ENCODE data around the gene UROC1.

Gene UROC1

DNA sequence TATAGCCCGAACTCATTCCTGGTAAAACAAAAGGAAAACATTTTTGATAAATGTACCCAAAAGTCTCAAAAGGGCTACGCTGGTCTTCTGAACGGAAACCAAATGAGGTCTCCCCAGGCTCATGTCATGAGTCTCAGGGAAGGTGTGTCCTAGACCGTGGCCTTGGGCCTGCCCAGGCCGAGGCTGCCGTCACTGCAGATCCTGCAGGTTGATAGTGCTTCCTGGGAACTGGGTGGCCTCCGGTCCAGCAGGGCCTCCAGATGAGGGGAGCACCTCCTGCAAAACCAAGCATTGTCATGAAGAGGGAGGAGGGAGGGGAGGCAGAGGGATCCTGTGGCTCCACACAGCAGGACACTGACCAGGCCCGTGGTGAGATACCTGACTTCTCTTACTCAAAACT lies 79.4 kb downstream of the UROC1 start:
- no peaks in the 10 kb centered on the region for H3K27me3 ChIP-seq (ENCODE audit: insufficient read depth, poor library complexity, severe bottlenecking)
- TF ChIP-seq GABPA (IDR thresholded peaks at IDR 0.05; ENCODE audit: low read depth) = no peak
- no peak for TF ChIP-seq POLR2AphosphoS5 (IDR thresholded peaks at IDR 0.05; ENCODE audit: low read depth)
- TF ChIP-seq, protein P1, sequence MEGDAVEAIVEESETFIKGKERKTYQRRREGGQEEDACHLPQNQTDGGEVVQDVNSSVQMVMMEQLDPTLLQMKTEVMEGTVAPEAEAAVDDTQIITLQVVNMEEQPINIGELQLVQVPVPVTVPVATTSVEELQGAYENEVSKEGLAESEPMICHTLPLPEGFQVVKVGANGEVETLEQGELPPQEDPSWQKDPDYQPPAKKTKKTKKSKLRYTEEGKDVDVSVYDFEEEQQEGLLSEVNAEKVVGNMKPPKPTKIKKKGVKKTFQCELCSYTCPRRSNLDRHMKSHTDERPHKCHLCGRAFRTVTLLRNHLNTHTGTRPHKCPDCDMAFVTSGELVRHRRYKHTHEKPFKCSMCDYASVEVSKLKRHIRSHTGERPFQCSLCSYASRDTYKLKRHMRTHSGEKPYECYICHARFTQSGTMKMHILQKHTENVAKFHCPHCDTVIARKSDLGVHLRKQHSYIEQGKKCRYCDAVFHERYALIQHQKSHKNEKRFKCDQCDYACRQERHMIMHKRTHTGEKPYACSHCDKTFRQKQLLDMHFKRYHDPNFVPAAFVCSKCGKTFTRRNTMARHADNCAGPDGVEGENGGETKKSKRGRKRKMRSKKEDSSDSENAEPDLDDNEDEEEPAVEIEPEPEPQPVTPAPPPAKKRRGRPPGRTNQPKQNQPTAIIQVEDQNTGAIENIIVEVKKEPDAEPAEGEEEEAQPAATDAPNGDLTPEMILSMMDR (IDR thresholded peaks at IDR 0.05; ENCODE audit: insufficient read depth, low read length) = no peak
- TF ChIP-seq, protein P2, sequence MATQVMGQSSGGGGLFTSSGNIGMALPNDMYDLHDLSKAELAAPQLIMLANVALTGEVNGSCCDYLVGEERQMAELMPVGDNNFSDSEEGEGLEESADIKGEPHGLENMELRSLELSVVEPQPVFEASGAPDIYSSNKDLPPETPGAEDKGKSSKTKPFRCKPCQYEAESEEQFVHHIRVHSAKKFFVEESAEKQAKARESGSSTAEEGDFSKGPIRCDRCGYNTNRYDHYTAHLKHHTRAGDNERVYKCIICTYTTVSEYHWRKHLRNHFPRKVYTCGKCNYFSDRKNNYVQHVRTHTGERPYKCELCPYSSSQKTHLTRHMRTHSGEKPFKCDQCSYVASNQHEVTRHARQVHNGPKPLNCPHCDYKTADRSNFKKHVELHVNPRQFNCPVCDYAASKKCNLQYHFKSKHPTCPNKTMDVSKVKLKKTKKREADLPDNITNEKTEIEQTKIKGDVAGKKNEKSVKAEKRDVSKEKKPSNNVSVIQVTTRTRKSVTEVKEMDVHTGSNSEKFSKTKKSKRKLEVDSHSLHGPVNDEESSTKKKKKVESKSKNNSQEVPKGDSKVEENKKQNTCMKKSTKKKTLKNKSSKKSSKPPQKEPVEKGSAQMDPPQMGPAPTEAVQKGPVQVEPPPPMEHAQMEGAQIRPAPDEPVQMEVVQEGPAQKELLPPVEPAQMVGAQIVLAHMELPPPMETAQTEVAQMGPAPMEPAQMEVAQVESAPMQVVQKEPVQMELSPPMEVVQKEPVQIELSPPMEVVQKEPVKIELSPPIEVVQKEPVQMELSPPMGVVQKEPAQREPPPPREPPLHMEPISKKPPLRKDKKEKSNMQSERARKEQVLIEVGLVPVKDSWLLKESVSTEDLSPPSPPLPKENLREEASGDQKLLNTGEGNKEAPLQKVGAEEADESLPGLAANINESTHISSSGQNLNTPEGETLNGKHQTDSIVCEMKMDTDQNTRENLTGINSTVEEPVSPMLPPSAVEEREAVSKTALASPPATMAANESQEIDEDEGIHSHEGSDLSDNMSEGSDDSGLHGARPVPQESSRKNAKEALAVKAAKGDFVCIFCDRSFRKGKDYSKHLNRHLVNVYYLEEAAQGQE (IDR thresholded peaks at IDR 0.05; ENCODE audit: insufficient replicate concordance, low read depth) = no peak
- DNase-seq (ENCODE audit: low read depth in 1 of 2, low spot score in 1 of 2) = no peak
- H3K4me3 ChIP-seq (replicated peaks; ENCODE audit: insufficient read depth, low read length) = no peak overlapping the region
- no peak overlapping the region for H3K27ac ChIP-seq (replicated peaks)

DNA sequence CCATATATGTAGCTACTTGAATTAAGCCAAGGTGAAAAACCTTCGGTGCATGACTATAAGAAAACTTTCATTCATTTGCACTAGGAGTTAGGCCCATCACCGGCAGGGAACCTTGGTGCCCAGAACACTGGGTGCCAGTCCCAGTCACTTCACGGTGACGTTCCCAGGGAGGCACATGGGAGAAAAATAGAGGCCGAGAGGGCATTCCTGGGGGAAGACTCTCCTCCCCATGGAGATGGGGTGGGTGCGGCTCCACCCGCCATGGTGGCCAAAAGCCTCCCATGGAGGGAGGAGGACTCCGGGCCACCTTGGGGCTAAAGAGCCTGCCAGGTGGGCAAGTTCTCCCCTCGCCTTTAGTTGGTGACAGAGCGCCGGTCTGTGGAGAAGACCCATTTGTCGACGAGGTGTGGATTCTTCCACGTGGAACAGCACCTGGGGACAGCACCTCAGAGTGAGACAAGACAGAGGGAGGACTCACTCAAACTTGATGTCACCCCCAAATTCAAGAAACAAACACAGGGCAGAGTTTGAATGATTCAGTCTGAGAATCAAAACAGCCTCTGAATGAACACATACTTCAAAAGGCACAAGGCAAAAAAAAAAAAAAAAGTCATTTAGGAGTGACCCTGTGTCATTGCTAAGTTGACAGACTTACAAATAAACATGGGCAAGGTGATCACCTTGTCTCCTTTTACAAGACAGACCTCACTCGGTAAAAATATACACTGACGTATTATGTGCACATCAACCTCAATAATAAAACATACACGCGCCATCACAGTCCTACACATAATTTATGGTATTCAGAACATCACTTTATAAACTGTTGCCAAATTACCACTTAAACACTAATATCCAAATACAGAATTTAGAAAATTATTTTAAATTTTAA lies 80.5 kb downstream of the UROC1 start:
- H3K27ac ChIP-seq (replicated peaks) = no peak overlapping the region
- H3K27me3 ChIP-seq (ENCODE audit: insufficient read depth, poor library complexity, severe bottlenecking) = no peaks in the 10 kb centered on the region
- H3K4me3 ChIP-seq (replicated peaks; ENCODE audit: insufficient read depth, low read length) = no peak overlapping the region
- DNase-seq (ENCODE audit: low read depth in 1 of 2, low spot score in 1 of 2) = no peak
- TF ChIP-seq GABPA (IDR thresholded peaks at IDR 0.05; ENCODE audit: low read depth) = no peak
- no peak for TF ChIP-seq POLR2AphosphoS5 (IDR thresholded peaks at IDR 0.05; ENCODE audit: low read depth)

DNA sequence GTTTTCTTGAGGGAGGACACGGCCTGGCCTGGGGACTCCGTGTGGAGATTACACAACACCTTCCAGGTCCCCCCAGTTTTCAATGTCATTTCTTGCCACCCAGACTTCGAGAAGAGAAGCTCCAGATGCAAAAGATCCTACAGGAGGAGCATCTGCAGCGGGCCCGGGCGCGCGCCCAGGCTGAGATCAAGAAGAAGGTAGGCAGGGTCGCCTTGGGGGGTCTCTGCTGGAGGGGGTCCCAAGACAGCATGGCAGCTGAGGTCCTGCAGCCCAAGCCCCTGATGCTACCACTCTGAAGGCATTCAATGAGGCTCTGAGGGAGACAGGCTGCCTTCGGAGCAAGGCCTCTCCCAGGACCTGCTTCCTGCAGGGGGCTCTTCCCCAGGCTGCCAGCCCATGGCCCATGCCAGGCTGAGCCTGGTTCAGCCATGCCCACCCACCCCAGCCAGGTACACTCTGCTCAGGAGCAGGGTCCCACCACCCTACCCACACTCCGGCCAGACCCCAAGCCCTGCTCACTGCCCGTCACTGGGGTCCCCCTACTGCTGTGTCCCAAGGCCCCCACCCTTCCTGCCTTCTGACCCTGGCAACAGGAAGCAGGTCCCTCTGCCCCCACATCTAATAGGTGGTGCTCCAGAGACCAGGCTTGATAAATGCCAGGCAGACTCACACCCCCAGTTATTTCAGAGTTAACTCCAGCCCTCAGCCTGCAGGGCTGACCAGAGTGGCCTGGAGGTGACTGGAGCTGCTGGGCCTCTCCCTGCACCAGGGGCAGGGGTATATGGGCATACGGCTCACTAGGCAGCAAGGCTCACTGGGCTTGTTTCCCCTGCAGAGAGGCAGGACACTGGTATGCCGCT lies 81.9 kb downstream of the UROC1 start:
- no peak for DNase-seq (ENCODE audit: low read depth in 1 of 2, low spot score in 1 of 2)
- Histone ChIP-seq H3K4me3 (replicated peaks; ENCODE audit: insufficient read depth, low read length) (no peak overlapping the region), H3K27me3 (ENCODE audit: insufficient read depth, poor library complexity, severe bottlenecking) (no peaks in the 10 kb centered on the region), H3K27ac (replicated peaks) (no peak overlapping the region)
- TF ChIP-seq GABPA (IDR thresholded peaks at IDR 0.05; ENCODE audit: low read depth) (no peak), SPI1 (IDR thresholded peaks at IDR 0.05; ENCODE audit: borderline replicate concordance, low read depth) (no peak), POLR2AphosphoS5 (IDR thresholded peaks at IDR 0.05; ENCODE audit: low read depth) (no peak)
- TF ChIP-seq, protein P1 (IDR thresholded peaks at IDR 0.05; ENCODE audit: insufficient read depth, low read length) = no peak
- TF ChIP-seq, protein P2 (IDR thresholded peaks at IDR 0.05; ENCODE audit: insufficient replicate concordance, low read depth) = no peak

DNA sequence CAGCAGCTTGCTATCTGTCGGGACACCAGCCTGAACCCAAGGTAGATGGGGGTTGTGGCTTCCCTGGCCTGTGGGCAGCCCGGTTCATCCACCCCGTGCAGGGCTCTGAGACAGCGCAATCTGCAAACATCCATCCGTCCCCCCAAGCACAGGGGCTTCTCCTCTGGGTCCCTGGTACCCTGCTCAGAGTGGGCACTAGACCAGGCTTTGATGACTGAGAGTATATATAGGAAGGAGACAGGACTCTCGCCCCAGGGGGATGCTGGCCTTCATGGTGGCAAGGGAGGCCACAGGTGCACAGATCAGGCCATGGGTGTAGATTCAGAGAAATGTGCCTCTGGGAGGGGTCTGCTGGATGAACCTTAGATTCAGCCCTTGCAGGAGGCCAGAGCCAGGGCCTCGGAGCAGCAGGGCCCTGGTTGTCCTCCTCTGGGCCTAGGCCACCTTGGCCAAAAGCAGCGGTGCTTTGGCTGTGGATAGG lies 82.6 kb downstream of the UROC1 start:
- no peak for DNase-seq (ENCODE audit: low read depth in 1 of 2, low spot score in 1 of 2)
- H3K27me3 ChIP-seq (ENCODE audit: insufficient read depth, poor library complexity, severe bottlenecking) = no peaks in the 10 kb centered on the region
- H3K27ac ChIP-seq (replicated peaks) = no peak overlapping the region
- no peak overlapping the region for H3K4me3 ChIP-seq (replicated peaks; ENCODE audit: insufficient read depth, low read length)
- TF ChIP-seq, protein P2 (IDR thresholded peaks at IDR 0.05; ENCODE audit: insufficient replicate concordance, low read depth) = no peak
- TF ChIP-seq, protein P1 (IDR thresholded peaks at IDR 0.05; ENCODE audit: insufficient read depth, low read length) = no peak
- TF ChIP-seq POLR2AphosphoS5 (IDR thresholded peaks at IDR 0.05; ENCODE audit: low read depth) = no peak
- no peak for TF ChIP-seq GABPA (IDR thresholded peaks at IDR 0.05; ENCODE audit: low read depth)
- TF ChIP-seq SPI1 (IDR thresholded peaks at IDR 0.05; ENCODE audit: borderline replicate concordance, low read depth) = no peak

Measured in HL-60 (cell line).